Immature natural killer cell (primary cell): ENCODE measurements around the gene ZYG11A. TPM values are rescaled to one million over a fixed set of nuclear protein-coding genes. Genes with fewer than 3 reads are reported as not detected.
A peak's percentile ranks its signal among the peaks of the same experiment; 100 is the strongest.

Source experiments
- DNase-seq, 3 donors: peaks; one replicate each; pipeline ENCODE4 v3.0.0; 2022; ENCODE audit warnings: mixed read lengths in 1 of 3
- H3K27ac Mint-ChIP-seq, 6 donors: one replicate each; pipeline ENCODE4 v1.8.0; 2020; ENCODE audit warnings: mixed read lengths in 6 of 6, mild to moderate bottlenecking in 5 of 6, inconsistent platforms in 4 of 6, moderate library complexity in 3 of 6
- H3K27me3 Mint-ChIP-seq, 3 donors: one replicate each; pipeline ENCODE4 v1.8.0; 2020 to 2021; ENCODE audit warnings: low read depth in 3 of 3, mild to moderate bottlenecking in 3 of 3, mixed read lengths in 3 of 3, moderate library complexity in 3 of 3, inconsistent platforms in 1 of 3
- H3K36me3 Mint-ChIP-seq, 3 donors: one replicate each; pipeline ENCODE4 v1.8.0; 2020; ENCODE audit warnings: mixed read lengths in 3 of 3, inconsistent platforms in 2 of 3, mild to moderate bottlenecking in 2 of 3
- H3K4me1 Mint-ChIP-seq, 2 donors: one replicate each; pipeline ENCODE4 v1.8.0; 2020; ENCODE audit warnings: inconsistent platforms in 2 of 2, mild to moderate bottlenecking in 2 of 2, mixed read lengths in 2 of 2, moderate library complexity in 1 of 2
- H3K4me3 Mint-ChIP-seq, 5 donors: one replicate each; pipeline ENCODE4 v1.8.0; 2020; ENCODE audit warnings: mild to moderate bottlenecking in 5 of 5, mixed read lengths in 5 of 5, inconsistent platforms in 3 of 5, moderate library complexity in 3 of 5
- H3K9me3 Mint-ChIP-seq, 6 donors: one replicate each; pipeline ENCODE4 v1.8.0; 2020; ENCODE audit warnings: mild to moderate bottlenecking in 6 of 6, mixed read lengths in 6 of 6, inconsistent platforms in 4 of 6, moderate library complexity in 3 of 6
- polyA plus RNA-seq, 3 donors: library from polyadenylated mRNA; unstranded; fragments of 300-500 nt; fragmentation: Illumina TruSeq; gene quantifications; one replicate each; pipeline ENCODE4 v1.2.3, GENCODE V29; 2021

ZYG11A gene
- polyA plus RNA-seq, 3 donors from 2014 or later = not detected

GRCh38 chr1:52917156-52917555 is 74.6 kb downstream of the ZYG11A start:
- DNase-seq = no peak
- Mint-ChIP-seq H3K4me1 (peaks cover 24 to 25% of the 10 kb centered on the region in 2 donors), H3K36me3 (no peaks in the 10 kb centered on the region), H3K9me3 (no peaks in the 10 kb centered on the region), H3K27ac (peak overlapping the region in 1 of 6 donors; percentile 27), H3K27me3 (peaks cover 0 to 9% (median 4%) of the 10 kb centered on the region in 3 donors), H3K4me3 (no peak overlapping the region)

DNA sequence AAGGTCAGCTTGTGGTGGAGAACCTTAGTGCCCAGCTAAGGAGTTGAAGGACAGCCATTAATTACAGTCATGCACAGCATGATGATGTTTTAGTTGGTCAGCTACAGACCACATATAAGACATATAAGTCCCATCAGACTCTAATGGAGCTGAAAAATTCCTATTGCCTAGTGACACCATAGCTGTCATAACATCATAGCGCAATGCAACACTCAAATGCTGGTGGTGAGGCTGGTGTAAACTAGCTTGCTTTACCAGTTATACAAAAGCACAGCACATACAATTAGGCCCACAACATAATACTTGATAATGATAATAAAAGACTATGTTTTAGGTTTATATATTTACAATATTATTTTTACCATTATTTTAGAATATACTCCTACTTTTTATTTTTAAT is 75.0 kb downstream of the ZYG11A start:
- Mint-ChIP-seq H3K4me3 (no peak overlapping the region), H3K27ac (no peak overlapping the region), H3K9me3 (no peaks in the 10 kb centered on the region), H3K36me3 (no peaks in the 10 kb centered on the region), H3K27me3 (peaks cover 0 to 8% (median 5%) of the 10 kb centered on the region in 3 donors), H3K4me1 (peaks cover 25% of the 10 kb centered on the region in 2 donors)
- DNase-seq = no peak

GRCh38 chr1:52918201-52918600 is 75.6 kb downstream of the ZYG11A start:
- no peak for DNase-seq
- Mint-ChIP-seq H3K4me1 (peaks cover 25 to 27% of the 10 kb centered on the region in 2 donors), H3K27ac (no peak overlapping the region), H3K4me3 (no peak overlapping the region), H3K36me3 (no peaks in the 10 kb centered on the region), H3K27me3 (peaks cover 0 to 7% (median 6%) of the 10 kb centered on the region in 3 donors), H3K9me3 (no peaks in the 10 kb centered on the region)

GRCh38 chr1:52919051-52919722 is 76.6 kb downstream of the ZYG11A start:
- Mint-ChIP-seq H3K36me3 (no peaks in the 10 kb centered on the region), H3K4me1 (peaks cover 25 to 27% of the 10 kb centered on the region in 2 donors), H3K27ac (peak overlapping the region in 5 of 6 donors; percentile 13 to 84 (median 58)), H3K27me3 (peaks cover 0 to 7% (median 6%) of the 10 kb centered on the region in 3 donors), H3K4me3 (peak overlapping the region in 3 of 5 donors; percentile 2 to 87 (median 2)), H3K9me3 (no peaks in the 10 kb centered on the region)
- DNase-seq = peak in 1 of 3 donors; percentile 15

GRCh38 chr1:52919723-52920483 is 77.3 kb downstream of the ZYG11A start:
- Mint-ChIP-seq H3K4me3 (peak overlapping the region; percentile 59 to 88 (median 82)), H3K27me3 (peaks cover 0 to 9% (median 6%) of the 10 kb centered on the region in 3 donors), H3K27ac (peak overlapping the region in 5 of 6 donors; percentile 5 to 84 (median 58)), H3K9me3 (no peaks in the 10 kb centered on the region), H3K36me3 (no peaks in the 10 kb centered on the region), H3K4me1 (peaks cover 25 to 27% of the 10 kb centered on the region in 2 donors)
- no peak for DNase-seq

- peaks cover 0 to 13% (median 6%) of the 10 kb centered on the region in 3 donors for H3K27me3 Mint-ChIP-seq
- no peaks in the 10 kb centered on the region for H3K9me3 Mint-ChIP-seq
- H3K27ac Mint-ChIP-seq = peak overlapping the region in 5 of 6 donors; percentile 29 to 67 (median 59)
- H3K36me3 Mint-ChIP-seq = no peaks in the 10 kb centered on the region
- peaks cover 26 to 27% of the 10 kb centered on the region in 2 donors for H3K4me1 Mint-ChIP-seq
- peak overlapping the region; percentile 72 to 88 (median 83) for H3K4me3 Mint-ChIP-seq
- DNase-seq = no peak
Measured at GRCh38 chr1:52920791-52921291, 78.3 kb downstream of the ZYG11A start.

DNA sequence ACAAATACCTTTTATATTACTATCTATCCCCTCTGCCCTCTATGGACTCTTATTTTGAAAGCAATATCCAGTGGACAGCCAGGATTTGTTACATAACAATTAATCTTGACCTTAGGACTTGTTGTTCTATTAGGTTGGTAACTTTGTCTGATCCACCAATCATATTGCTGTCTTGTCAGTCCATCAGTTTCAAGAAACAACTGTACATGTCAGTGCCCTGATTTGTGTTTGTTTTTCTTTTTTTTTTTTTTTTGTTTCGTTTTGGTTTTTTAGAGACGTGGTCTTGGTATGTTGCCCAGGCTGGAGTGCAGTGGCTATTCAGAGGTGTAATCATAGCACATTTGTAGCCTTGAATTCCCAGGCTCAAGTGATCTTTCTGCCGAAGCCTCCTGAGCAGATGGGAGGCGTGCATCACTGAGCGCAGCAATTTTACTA is 83.0 kb downstream of the ZYG11A start:
- Mint-ChIP-seq H3K4me3 (peak overlapping the region in 2 of 5 donors; percentile 77 to 87), H3K9me3 (no peaks in the 10 kb centered on the region)

DNA sequence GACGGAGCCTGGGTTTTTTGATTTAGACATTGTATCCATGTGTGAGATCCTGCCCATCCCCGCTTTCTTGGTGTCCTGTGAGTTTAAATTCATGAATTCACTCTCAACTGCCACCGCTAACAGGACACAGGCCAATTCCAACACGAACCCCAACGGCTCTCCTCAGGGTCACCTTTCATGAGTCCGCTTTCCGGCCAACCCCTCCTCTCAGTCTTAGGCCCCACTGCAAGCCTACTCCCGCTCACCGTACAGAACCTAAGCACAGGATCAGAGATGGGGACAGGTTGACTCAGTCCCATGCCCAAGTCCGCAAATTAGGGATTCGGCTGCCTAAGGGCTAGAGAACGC is 84.3 kb downstream of the ZYG11A start:
- Mint-ChIP-seq H3K4me1 (peaks cover 28 to 31% of the 10 kb centered on the region in 2 donors), H3K9me3 (no peaks in the 10 kb centered on the region), H3K27ac (peak overlapping the region in 5 of 6 donors; percentile 22 to 92 (median 55)), H3K36me3 (no peaks in the 10 kb centered on the region), H3K4me3 (peak overlapping the region; percentile 87 to 98 (median 93)), H3K27me3 (peaks cover 0 to 6% (median 6%) of the 10 kb centered on the region in 3 donors)
- no peak for DNase-seq

More for the DNA sequence above, 83.0 kb downstream of the ZYG11A start:
- no peak for DNase-seq
- Mint-ChIP-seq H3K27ac (no peak overlapping the region), H3K36me3 (no peaks in the 10 kb centered on the region), H3K4me1 (peaks cover 34 to 39% of the 10 kb centered on the region in 2 donors), H3K27me3 (peaks cover 0 to 10% (median 8%) of the 10 kb centered on the region in 3 donors)

GRCh38 chr1:52927212-52928014 is 84.9 kb downstream of the ZYG11A start, which contains the start of gene SCP2:
TSS of gene SCP2 (plus strand) at chr1:52927276. CDS start at chr1:52927397, 121 bp downstream.
- peak within 1 kb of the TSS; percentile 87 to 98 (median 93) for H3K4me3 Mint-ChIP-seq
- peaks cover 26 to 29% of the 10 kb centered on the region in 2 donors for H3K4me1 Mint-ChIP-seq
- peak within 1 kb of the TSS; percentile 77 to 92 (median 84) for H3K27ac Mint-ChIP-seq
- H3K9me3 Mint-ChIP-seq = no peaks in the 10 kb centered on the region
- H3K27me3 Mint-ChIP-seq = peaks cover 0 to 6% (median 6%) of the 10 kb centered on the region in 3 donors
- peak; percentile 66 to 79 (median 69) for DNase-seq
- H3K36me3 Mint-ChIP-seq = no peaks in the 10 kb centered on the region

- H3K4me3 Mint-ChIP-seq = peak overlapping the region; percentile 87 to 98 (median 93)
- no peaks in the 10 kb centered on the region for H3K9me3 Mint-ChIP-seq
- no peaks in the 10 kb centered on the region for H3K36me3 Mint-ChIP-seq
- peaks cover 0 to 6% (median 4%) of the 10 kb centered on the region in 3 donors for H3K27me3 Mint-ChIP-seq
- peak overlapping the region; percentile 77 to 92 (median 84) for H3K27ac Mint-ChIP-seq
- H3K4me1 Mint-ChIP-seq = peaks cover 23 to 29% of the 10 kb centered on the region in 2 donors
- DNase-seq = no peak
Measured at GRCh38 chr1:52928015-52928404, 85.5 kb downstream of the ZYG11A start.

DNA sequence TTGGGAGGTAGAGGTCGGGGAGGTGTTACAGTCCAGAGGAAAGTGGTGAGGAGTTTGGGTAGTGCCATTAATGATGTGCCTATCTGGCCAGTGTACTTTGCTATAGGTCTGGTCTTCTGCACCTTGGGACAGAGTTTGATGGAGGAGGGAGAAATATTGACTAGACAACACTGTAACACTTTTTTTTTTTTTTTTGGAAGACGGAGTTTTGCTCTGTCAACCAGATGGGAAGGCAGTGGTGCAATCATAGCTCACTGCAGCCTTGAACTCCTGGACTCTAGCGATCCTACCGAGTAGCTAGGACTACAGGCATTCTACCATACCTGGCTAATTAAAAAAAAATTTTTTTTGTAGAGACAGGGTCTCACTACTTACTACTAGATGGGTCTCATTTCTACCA is 86.5 kb downstream of the ZYG11A start:
- Mint-ChIP-seq H3K9me3 (no peaks in the 10 kb centered on the region), H3K27me3 (peaks cover 0 to 6% (median 4%) of the 10 kb centered on the region in 3 donors), H3K36me3 (no peaks in the 10 kb centered on the region), H3K27ac (no peak overlapping the region), H3K4me3 (no peak overlapping the region), H3K4me1 (peaks cover 23 to 29% of the 10 kb centered on the region in 2 donors)
- DNase-seq = no peak

DNA sequence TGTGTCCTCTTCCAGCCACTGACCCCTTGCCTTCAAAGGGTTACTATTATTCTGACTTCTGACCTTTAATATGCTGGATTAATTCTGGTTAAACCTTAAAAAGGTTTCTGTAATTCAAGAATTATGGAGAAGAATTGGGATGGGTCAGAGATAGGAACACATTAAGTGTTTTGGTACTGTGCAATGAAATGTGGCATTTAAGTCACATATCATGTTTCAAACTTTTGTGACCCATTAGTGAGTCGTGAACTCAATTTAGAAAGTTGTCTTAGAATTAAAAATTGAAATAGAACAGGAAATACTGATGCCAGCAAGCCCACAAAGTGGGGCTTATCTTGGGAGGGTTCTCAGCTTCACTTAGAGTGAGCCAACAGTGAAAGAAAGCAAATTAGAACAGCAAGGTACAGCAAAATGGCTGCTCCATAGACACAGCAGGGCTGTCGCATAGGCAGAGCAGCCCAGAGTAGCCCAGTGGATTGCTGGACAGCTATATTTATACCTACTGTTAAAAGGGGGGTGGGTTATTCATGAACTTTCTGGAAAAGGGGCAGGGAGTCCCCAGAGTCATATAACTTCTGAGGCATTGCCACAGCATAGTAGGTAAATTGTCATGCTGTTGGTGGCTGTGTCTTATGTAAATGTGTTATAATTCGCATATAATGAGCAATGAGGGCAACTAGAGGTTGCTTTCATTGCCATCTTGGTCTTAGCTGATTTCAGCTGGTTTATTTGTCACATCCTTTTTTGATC is 95.0 kb downstream of the ZYG11A start:
- peaks cover 0 to 4% (median 0%) of the 10 kb centered on the region in 3 donors for H3K36me3 Mint-ChIP-seq
- no peak overlapping the region for H3K4me3 Mint-ChIP-seq
- DNase-seq = no peak
- no peaks in the 10 kb centered on the region for H3K4me1 Mint-ChIP-seq
- no peak overlapping the region for H3K27ac Mint-ChIP-seq
- H3K9me3 Mint-ChIP-seq = no peaks in the 10 kb centered on the region
- peaks cover 0 to 1% (median 0%) of the 10 kb centered on the region in 3 donors for H3K27me3 Mint-ChIP-seq

DNA sequence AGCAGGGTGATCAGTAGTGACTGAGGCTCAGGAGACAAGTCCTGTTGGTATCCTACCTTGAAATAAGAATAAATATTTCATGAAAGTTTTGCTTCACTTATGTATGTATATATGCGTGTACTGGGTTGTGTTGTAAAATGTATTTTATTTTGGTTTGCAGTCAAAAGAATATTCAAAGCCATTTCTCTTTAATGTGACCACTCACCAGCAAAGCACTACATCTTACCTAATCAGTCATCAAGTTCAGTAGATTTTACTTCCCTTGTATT is 95.6 kb downstream of the ZYG11A start:
- no peak for DNase-seq
- Mint-ChIP-seq H3K4me3 (no peak overlapping the region), H3K9me3 (no peaks in the 10 kb centered on the region), H3K27ac (no peak overlapping the region), H3K27me3 (peaks cover 0 to 1% (median 0%) of the 10 kb centered on the region in 3 donors), H3K36me3 (peaks cover 0 to 4% (median 0%) of the 10 kb centered on the region in 3 donors), H3K4me1 (no peaks in the 10 kb centered on the region)
